Measurements from ENCODE around the gene FAT4.
A peak's percentile ranks its signal among the peaks of the same experiment; 100 is the strongest.

FAT4 gene

DNA sequence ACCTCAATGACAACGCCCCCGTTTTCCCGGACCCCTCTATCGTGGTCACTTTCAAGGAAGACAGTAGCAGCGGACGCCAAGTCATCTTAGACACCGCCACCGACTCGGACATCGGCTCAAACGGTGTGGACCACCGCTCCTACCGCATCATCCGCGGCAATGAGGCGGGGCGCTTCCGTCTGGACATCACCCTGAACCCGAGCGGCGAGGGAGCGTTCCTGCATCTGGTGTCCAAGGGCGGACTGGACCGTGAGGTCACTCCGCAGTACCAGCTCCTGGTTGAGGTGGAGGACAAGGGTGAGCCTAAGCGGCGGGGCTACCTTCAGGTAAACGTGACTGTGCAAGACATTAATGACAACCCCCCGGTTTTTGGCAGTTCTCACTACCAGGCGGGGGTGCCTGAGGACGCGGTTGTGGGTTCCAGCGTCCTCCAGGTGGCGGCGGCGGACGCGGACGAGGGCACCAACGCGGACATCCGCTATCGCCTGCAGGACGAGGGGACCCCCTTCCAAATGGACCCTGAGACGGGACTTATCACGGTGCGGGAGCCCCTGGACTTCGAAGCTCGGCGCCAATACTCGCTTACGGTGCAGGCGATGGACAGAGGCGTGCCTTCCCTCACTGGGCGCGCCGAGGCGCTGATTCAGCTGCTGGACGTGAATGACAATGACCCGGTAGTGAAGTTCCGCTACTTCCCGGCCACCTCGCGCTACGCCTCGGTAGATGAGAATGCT, 2.2 kb downstream of the FAT4 start:
- no peak for DNase-seq

DNA sequence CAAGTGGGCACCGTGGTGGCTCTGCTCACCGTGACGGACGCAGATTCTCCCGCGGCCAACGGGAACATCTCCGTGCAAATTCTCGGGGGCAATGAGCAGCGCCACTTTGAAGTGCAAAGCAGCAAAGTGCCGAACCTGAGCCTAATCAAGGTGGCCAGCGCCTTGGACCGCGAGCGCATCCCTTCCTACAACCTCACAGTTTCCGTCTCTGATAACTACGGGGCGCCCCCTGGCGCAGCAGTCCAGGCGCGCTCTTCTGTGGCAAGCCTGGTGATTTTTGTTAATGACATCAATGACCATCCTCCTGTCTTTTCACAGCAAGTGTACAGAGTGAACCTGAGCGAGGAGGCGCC, 2.7 kb downstream of the FAT4 start:
- DNase-seq = no peak

DNA sequence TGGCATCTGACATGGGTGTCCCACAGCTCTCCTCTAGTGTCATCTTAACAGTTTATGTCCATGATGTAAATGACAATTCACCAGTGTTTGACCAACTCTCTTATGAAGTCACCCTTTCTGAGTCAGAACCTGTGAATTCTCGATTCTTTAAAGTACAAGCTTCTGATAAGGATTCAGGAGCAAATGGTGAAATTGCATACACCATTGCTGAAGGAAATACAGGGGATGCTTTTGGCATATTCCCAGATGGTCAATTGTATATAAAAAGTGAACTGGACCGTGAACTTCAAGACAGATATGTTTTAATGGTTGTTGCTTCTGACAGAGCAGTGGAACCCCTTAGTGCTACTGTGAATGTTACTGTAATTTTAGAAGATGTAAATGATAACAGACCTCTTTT, 4.6 kb downstream of the FAT4 start:
- DNase-seq = peak; percentile 67

DNA sequence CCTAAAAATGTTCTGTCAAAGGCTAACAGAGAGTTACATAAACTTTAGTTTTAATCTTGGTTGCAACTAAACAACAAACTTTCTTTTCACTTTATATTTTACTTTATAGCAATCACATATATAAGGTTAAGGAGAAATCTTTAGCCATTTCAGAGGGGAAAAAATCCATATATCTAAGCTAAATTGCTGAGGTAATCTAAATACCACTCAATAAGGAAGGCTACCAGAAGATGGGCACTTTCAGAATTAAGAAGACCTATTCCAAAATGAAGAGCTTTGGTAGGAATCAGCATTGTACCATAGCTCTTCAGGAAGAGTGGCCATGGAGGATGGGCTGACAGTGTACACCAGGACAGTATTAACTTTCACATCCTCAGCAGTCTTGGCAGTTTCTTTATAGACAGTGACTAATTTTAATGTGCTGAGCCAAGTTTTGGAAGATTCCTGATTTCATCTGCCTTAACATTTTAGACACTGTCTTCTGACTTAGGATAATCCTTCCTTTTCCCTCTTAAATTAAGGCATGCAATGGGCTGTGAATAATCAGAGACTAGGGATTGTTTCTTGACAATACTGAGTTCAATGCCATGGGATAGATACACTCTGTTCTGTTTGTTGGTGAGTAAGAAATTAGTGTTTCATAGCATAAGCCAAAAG, 7.1 kb downstream of the FAT4 start:
- DNase-seq = peak; percentile 10

GRCh38 chr4:125322366-125322730, 7.6 kb downstream of the FAT4 start:
- peak; percentile 33 for DNase-seq

- peak; percentile 85 for DNase-seq
Measured at GRCh38 chr4:125323654-125324053, 8.9 kb downstream of the FAT4 start.

- DNase-seq = no peak
Measured at GRCh38 chr4:125325733-125326132, 11.0 kb downstream of the FAT4 start.

- DNase-seq = no peak
Measured at GRCh38 chr4:125331116-125331515, 16.4 kb downstream of the FAT4 start.

- DNase-seq = no peak
Measured at GRCh38 chr4:125334926-125335325, 20.2 kb downstream of the FAT4 start.

DNA sequence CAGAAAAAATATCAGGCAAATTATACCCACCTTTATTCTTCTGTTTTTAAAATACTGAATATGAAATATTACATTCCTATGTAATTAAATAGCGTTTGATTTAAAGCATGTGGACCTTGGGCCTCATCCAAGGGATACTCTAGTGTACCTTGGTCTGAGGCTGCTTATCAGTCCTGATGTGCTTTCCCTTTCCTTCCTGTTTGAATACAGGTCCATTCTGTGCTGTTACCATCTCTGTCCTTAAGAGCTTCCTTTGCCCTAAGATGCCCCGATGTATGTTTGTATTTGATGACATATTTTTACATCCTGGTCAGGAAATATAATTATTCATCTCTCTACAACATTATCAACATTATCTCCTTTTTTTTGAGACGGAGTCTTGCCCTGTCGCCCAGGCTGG, 24.1 kb downstream of the FAT4 start:
- no peak for DNase-seq

DNA sequence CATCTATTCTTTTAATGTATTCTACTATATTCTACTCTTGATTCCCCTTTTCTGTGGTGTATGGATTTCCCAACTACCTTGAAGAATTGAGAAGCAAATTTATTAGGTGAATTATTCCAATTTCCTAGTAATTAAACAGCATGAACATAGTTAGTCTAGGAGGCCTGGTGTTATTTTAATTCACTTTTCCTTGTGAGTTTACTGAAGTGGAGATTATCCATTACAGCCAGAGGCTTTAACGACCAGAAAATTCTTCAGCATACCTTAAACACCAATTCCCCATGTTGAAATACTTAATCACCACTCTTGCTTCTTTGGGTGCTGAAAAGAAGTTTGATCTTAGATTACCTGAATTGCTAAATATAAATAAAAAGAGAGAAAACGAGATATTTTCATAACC, 29.4 kb downstream of the FAT4 start:
- no peak for DNase-seq

DNA sequence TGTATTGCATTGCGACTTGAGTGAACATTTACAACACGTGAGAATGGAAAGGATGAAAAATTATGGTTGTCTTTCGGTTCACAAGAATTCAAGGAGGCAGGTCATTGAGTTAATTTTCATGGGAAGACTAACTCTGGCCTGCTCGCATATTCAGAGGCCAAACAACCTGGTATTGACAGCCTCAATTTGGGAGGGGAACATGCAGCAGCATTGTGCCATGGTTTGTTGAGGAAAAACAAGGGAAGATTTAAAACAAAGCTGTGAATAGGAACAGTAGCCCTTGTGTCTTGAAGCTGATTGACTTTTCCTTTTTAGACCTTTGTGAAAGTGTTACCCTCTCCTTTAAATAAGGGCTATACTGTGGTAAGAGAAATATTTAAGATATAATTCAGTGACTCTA, 31.9 kb downstream of the FAT4 start:
- no peak for DNase-seq

DNA sequence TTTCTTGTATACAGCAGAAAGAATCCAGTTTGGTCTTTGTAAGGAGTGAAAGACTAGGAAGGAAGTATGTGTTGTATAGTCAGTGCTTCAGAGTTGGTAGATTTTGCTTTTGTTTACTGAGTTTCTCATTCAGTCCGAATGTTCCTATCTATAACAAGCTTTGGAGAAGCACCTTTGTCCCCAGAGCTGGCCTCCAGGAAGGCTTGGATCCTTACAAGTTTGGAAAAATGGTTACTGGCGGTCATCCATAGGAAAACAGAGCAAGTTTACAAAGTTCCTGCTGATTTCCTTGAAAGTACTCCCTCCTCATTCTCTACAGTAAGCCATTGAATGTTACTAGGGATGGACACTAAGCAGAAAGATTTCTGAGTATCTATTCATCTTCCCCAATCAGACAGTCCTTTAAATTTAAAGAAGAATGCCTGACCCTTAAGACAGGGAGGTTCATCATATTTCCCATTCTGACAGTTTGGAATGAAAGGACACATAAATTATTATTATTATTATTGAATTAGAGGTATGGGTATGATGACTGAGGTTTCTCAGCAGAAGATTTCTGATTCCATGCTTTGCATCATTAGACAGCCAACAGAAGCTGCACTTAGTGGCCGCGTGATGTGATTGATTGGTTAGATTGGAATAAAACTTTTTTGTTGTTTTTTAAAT, 35.8 kb downstream of the FAT4 start:
- DNase-seq = no peak

- DNase-seq = no peak
Measured at GRCh38 chr4:125352521-125352920, 37.8 kb downstream of the FAT4 start.

DNA sequence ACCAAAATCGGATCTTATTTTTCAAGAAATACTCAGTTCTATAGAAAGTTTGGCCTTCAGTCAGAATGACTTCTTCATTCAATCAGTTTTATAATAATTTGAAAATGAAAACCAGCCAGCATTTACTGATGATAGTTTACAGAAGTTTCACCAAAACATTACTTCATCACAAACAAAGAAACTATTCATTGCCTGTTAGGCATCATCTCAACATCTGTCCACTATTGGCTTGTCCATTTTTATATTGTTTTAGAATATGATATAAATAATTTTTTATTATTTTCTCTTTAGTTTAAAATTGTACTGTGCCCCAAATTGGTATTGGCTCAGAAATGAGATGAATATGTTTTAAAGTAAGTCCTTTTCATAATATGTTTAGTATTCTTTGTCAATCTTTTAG, 38.4 kb downstream of the FAT4 start:
- no peak for DNase-seq

DNA sequence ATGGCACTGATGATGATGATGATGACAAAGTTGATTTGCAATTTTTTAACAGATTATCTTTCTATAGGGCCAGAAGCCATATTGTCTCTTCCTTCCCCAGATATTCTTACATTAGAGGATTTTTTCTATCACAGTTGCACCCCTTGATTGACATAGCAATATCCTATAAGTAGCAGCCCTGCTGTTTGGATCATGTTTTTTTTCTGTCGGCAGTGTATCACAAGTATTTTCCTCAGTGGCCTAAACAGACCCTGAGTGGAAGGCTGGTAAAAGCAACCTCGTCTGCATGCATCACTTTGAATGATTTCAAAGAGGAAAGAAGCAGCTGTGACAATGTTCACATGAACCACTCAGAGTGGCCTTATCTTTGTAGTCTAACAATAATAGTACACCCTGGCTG, 41.0 kb downstream of the FAT4 start:
- DNase-seq = no peak

- DNase-seq = no peak
Measured at GRCh38 chr4:125357675-125358074, 42.9 kb downstream of the FAT4 start.

DNA sequence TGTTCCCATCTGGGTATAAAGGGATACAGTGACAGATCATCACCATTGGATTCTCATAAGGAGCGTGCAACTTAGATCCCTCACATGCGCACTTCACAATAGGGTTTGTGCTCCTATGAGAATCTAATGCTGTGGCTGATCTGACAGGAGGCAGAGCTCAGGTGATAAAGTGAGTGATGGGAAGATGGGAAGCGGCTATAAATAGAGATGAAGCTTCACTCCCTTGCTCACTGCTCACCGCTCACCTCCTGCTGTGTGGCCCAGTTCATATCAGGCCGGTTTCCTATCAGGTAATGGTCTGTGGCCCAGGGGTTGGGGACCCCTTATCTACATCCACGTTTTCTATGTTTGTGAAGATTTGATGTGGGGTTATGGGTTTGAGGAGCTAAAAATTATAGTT, 43.7 kb downstream of the FAT4 start:
- DNase-seq = no peak

DNA sequence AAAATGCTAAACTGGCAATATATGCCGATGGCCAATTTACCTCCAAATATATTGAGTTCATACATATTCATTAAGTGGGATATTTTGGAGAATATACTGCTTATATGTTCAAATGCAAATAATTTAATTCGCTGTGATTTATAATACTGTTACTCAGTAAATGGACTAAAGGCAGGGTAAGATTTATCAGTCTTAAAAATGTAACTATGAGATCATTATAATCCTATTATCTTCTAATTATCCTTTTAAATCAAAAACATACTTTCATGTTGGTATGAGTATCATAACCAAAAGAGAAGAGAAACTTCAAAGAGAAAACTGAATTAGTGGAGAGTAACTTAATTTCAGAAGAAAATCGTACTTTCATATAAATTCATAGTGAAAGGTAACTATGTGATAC, 44.6 kb downstream of the FAT4 start:
- no peak for DNase-seq

DNA sequence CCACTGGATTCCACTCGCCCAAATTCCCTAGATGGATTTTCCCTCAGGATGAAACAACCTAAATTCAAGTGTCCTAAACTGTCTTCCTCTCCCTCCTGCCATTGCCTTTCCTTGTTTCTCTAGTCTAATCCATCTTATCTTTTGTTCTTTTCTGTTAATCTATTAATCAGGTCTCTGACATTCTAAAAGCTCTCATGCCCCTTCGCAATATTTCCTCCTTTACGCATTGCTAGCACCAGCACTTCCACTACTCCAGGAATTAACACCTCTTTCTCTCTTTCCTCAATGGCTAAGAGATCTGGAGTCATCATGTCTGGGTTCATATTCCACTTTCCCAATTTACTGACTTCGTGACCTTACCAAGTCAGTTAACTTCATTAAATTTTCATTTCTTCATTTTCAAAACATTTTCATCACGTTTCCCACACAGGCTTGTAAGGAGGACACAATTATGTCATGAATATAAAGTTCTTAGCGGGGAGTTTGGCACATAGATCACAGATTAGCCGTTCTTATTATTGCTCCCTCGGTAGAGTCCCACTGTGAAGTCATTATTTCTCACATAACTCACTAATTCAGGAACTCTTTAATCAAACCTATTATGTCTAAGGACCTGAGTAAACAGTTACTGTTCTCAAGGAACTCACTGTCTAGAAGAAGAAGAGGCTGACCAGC, 45.3 kb downstream of the FAT4 start:
- no peak for DNase-seq

GRCh38 chr4:125360727-125361126, 46.0 kb downstream of the FAT4 start:
- no peak for DNase-seq
